Measurements from ENCODE around the gene SRXN1.
A peak's percentile ranks its signal among the peaks of the same experiment; 100 is the strongest.

SRXN1 gene

DNA sequence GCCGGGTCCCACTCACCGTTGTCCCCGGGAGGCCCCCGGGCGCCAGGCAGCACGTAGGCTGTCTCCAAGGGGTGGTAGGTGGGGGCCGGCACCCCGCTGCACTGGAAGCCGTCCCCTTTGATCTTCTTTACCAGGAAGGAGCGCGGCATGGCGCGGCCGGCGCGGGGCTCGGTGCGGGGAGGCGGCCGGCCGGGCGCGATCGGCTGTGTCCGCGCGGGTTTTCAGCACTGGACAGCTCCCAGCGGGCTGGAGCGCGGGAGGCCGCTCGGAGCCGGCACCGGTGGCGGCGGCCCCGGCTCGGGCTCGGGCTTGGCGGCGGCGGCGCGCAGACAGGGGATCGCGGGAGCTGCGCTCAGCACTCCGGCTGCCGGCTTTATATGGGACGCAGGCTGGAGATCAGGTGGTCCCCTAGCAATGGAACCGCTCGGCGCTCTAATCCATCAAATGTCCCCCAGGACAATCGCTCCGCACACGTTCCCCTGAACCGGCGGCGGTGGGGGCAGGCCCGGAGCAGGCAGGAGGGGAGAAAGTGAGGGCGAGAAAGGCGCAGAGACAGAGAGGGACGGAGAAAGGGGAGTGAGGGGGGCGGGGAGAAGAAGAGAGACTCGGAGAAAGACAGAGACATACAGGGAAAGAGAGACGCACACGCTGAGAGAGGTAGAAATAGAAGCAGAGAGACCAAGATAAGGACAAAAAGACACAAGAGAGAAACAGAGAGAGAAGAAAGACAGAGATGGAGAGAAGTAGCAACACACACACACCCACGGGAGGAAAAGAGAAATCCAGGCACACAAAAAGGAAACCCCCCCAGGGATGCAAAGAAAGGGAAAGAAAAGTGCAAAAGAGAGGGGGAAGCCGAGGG is 22.7 kb upstream of the SRXN1 start, which contains the start of gene SCRT2:
Gene SCRT2 (minus strand): TSS at position 350 of the 862 bp plus-strand sequence. CDS start 201 bp downstream, at position 149.
- peak; percentile 41 for DNase-seq (ENCODE audit: low read depth)

DNA sequence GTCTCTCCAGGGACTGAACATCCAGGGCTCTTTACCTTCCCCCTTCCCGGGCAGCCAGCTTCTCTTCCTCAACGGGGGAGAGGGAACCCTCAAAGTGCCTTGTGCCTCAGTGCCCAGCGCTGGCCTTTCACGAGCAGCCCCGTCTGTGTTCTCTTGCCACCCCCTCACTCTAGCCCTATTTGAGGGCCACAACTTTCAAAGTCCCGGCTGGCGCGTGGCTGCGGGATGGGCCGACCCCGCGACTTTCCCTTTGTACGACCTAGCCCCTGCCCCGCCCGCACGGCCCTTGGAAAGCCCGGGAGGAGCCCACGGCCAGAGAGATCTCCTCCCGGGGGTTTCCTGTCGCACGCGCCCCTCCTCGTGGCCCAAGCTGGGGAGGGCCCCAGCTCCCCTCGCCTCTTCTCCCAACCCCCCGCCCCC is 22.0 kb upstream of the SRXN1 start:
- DNase-seq (ENCODE audit: low read depth), result no peak

DNA sequence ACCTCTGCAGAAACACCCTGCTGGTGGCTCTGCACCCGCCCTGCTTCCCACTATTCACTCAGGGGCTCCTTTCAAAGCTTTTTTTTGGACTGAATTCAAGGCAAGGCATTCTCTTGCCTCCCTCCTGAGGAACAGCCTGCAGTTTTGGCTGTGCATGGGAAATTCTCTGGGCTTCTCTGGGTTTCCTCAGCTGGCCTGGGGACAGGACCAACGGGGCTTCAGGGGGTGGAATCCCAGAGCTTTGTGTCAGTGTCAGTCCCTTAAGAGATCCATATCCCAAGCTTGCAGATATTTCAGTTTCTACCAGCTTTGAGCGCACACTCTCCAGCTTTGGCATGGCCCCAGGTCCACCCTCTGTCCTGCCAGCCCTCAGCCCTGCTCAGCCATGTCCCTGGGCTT is 20.6 kb upstream of the SRXN1 start:
- no peak for DNase-seq (ENCODE audit: low read depth)

DNA sequence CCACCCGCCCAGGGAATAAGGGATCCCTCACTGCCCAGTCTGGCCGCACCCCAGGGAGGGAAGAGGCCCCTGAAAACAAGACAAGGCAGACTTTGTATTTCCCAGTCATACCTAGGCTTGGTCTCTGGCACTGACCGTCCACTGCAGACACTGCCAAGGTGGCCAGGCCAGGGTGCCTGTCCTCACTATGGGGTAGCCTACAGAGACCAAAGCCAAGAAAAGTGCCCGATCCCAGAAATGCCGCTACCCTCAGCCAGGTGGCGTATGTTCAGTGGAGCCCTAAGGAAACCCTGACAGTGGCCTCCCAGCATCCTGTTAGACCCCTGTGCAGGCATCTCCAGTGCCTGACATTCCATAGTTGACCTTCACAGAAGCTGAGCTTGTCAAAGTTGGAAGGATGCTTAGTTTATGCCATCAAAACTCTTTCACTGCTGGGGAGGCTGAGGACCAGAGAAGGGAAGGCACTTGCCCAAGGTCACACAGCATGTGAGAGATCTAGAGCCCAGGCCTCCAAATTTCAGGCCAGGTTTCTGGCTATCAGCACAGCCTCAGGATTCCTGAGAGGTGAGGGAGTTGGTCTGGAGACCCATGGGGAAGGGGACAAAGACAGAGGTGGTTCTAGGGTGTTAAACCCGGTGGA is 20.1 kb upstream of the SRXN1 start:
- DNase-seq (ENCODE audit: low read depth), result no peak

DNA sequence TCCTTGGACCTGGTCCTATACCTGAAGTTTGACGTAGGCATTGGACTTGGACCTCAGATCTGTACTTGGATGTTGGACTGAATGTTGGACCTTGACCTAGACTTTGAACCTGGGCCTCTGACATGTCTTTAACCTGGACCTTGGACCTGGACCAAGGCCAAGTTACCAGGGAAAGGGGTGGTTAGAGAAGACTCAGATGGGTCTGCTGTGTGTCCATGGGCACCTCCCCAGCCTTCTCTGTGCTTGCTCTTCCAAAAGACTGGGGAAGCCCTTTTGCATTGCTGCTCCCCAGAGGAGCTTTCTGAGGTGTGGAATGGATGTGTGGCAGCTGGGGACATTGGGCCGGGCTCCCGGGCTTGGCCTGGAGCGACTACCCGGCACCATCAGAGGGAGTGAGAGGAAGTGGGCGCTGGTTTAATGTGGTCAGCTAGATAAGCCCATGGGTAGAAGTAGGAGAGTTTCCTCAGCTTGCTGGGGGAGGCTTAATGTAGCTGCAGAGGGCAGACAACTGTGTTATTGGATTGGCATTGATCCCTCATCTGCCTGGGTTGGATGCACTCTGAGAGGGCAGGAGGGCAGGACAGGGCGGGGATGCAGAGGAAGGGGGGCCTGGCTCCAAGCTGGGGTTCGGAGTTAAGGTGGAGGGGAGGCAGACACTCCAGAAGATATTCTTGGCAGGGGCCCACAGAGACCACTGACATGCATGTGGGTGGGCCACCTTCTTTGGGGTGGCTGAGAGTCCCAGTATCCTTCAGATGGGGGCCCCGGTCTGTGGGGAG is 18.4 kb upstream of the SRXN1 start:
- peak; percentile 98 for DNase-seq (ENCODE audit: low read depth)

DNA sequence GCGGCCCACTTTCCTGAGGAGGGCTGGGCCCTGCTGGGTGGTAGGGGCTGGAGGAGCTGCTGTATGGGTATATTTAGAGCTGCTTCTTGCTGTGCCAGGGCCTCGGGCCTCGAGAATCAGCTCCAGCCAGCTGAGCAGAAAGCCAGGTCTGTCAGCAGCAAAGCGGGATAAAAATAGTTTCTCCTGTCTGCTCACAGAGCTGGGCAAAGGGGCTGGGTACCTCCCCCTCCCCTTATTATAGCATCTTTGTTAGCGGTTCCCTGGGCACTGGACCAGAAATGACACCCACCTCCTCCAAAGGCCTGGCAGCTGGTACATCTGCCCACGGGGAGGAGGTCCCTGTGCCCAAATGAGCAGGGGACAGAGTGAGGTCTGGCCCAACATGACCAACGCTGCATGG is 16.6 kb upstream of the SRXN1 start:
- DNase-seq (ENCODE audit: low read depth), result no peak

DNA sequence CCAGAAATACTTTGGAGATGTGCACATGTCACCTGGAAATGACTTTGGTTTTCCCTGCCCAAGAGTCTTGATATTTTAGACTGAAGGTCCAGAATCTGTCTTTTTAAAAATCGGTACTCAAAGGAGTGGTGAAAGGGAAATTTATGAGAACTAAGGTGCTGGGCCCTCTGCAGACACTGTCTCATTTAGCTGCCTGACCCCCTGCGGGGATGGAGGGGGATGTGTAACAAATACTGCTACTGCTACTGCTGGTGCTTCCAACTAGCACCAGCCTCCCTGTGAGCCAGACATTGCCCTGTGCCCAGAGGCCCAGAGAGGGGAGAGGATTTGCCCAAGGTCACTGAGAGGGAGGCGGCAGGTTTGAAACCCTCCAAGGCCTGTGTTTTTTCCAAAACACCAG is 15.6 kb upstream of the SRXN1 start:
- DNase-seq (ENCODE audit: low read depth), result no peak

DNA sequence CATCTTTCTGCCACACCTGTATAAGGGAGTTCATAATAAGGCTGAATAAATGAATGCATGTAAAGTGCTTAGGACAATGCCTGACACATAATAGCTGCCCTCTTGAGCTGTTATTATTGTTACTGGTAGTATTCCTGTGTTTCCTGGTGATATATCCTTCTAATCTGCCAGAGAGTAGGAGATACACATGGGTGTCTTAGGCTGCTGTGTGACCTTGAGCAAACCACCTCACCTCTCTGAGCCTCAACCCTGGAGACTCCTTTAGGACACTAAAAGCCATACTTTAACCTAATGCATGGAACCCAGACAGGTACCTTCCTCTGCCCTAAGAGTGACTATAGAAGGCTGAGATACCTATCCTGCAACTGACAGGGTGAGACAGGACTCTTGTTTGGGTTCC is 15.1 kb upstream of the SRXN1 start:
- no peak for DNase-seq (ENCODE audit: low read depth)

DNA sequence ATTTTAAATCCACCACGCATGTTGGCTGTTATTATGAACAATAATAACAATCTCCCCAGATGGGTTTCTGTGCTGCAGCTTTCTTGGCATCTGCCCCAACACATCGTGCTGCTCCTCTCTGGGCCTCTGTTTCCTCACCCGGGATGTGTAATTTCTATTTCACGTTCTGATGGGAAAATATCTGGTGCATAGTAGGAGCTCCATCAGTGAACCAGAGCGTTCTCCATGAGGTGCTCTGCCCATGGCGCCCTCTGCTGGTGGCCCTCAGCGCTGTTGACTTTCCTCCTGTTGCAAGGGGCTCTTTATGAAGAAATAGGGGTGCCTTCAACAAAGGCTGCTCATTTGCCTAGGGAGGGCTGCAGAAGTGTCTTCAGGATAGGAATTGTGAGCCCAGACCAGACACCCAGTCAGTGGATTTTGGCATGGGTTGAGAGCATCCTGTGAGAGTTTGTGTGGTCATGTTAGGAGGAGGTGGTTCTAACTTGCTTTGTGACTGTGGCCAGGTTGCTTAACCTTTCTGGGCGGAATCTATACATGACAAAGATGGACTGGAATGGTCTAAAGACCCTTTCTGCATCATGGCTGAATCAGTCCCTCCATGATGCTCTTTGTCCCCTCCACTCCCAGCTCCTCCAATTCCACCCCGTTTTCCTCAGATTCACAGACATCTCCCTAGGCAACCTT is 14.5 kb upstream of the SRXN1 start:
- no peak for DNase-seq (ENCODE audit: low read depth)

DNA sequence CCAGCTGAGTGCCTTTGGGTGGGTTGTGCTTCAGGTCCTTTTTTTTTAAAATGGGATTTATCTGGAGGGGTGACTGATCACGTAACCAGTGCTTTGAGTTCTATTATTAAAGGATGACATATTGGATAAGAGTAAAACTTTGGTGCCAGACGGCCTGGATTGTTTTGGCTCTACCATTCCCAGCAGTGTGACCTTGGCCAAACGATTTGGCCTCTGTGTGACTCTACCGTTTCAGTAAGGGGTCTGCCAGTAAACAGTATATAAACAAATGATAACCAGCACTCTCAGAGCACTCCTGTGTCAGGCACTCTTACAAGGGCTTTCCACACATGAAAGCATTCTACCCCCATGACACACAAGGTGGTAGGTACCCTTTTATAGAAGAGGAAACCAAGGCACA is 13.9 kb upstream of the SRXN1 start:
- DNase-seq (ENCODE audit: low read depth), result no peak

DNA sequence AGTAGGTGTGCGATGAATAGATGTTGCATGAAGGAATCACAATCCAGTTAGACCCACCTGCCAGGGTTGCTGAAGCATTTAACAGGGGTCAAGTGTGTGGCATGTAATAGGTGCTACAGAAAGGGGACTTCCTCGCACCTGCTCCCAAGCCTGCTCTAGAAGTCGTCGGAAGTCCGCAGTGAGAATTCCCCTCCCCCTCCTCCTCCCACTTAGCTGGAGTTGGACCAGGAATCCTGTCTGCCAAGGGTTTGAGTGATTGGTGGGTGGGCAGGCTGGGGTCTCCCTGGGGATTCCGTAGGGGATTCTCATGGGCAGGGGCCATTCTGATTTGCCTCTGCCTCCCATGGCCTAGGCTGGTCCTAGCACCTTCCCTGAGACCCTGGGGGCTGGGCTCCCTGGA is 12.3 kb upstream of the SRXN1 start:
- no peak for DNase-seq (ENCODE audit: low read depth)

DNA sequence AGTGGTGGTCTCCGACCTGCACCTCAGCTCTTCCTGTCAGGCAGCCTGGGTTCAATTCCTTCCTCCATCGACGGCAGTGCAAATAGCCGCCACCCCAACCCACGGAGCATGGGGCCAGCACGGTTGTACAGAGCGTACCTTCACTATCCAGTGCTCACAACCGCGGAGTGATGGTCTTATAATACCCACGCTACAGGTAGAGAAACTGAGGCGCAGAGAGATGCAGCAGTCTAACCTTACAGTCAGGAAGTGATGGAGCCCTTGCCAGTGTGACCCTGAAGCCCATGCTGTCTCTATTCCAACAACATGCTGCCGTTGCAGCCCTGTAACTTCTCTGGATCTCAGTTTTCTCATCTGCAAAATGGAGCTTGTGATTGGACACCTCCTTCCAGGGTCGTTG is 11.6 kb upstream of the SRXN1 start:
- DNase-seq (ENCODE audit: low read depth), result no peak

DNA sequence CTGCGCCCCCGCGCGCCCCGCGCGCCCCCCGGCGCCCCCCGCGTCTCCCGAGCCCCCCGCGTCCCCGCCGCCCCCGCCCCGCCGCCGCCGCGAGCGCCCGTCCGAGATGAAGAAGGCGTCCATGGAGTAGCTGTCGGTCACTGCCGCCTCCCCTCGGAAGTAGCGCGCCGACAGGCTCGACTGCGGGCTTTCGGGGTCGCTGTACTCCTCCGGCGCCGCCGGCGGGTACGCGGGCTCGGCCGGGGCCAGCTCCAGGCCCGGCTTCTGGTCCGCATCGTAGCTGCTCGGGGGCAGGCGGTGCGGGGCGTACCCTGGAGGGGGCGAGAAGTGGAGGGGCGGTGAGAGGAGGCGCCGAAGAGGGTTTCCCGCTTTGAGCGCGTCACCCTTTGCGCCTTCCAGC is 11.2 kb upstream of the SRXN1 start:
- no peak for DNase-seq (ENCODE audit: low read depth)

DNA sequence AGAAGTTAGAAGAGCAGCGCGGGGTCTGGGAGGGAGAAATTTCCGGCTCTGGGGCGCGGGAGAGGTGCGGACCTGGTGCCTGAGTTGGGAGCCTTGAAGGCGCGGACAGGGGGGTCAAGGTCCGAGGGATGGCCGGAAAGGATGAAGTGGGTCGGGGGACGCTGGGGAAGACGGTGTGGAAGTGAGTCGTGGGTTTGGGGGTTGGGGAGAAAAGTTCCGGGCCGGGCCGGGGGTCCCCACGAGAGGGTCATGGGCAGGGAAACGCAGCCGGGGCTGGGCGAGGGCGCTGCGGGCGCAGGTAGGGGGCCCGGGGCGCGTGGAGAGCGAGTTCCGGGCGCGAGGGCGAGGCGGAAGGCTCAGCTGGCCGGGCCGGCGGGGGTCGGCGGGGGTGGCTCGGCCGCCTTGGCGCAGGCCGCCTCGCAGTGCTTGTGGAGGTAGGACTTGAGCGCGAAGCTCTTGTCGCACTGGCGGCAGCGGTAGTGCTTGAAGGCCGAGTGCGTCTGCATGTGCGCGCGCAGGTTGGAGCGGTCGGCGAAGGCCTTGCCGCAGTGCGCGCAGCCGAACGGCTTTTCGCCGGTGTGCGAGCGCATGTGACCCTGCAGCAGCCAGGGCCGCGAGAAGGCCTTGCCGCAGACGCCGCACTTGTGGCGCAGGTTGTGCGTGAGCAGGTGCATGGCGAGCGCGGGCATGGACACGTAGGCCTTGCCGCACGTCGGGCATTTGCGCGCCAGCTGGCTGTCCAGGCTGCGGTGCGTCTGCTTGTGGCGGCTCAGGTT is 10.5 kb upstream of the SRXN1 start:
- no peak for DNase-seq (ENCODE audit: low read depth)

DNA sequence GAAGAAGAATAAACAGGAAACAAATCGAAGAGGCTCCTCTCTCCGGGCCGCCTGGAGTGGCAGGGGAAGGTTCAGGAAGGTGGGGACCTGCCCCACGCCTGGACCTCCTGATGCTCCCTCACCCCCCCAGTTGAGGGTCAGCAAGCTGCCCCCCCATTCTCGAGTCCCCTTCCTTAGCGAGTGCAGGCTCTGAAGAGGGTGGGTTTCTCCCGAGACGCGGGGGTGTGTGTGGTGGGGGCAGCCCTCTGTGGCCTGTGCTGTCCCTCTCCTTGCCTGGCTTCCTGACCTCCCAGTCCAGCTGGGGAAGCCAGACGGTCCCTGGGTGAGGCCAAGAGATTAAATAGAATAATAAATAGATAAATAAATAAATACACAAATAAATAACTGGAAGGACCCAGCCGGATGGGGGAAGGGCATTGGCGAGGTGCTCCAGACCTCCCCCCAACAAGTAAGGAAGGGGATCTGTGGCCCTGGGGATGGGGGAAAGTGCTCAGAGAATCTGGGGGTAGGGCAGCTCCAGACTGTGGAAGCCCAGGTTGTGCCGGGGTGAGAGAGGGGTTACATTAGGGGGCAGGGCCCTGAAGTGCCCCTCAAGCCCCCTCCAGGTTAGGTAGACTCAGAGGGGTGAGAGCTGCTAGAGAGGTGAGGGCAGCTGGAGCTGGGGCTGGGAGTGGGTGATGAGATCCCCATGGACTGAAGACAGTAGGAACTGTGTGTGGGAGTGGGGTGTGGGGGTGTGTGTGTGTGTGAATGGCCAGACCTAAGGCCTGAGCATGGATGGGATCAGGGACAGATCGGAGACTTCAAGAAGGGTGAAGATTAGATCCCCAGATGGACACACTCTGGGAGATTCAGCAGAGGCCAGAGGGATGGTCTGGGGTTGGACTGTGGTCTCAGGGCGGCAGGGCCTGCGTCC is 9.5 kb upstream of the SRXN1 start:
- DNase-seq (ENCODE audit: low read depth), result no peak

DNA sequence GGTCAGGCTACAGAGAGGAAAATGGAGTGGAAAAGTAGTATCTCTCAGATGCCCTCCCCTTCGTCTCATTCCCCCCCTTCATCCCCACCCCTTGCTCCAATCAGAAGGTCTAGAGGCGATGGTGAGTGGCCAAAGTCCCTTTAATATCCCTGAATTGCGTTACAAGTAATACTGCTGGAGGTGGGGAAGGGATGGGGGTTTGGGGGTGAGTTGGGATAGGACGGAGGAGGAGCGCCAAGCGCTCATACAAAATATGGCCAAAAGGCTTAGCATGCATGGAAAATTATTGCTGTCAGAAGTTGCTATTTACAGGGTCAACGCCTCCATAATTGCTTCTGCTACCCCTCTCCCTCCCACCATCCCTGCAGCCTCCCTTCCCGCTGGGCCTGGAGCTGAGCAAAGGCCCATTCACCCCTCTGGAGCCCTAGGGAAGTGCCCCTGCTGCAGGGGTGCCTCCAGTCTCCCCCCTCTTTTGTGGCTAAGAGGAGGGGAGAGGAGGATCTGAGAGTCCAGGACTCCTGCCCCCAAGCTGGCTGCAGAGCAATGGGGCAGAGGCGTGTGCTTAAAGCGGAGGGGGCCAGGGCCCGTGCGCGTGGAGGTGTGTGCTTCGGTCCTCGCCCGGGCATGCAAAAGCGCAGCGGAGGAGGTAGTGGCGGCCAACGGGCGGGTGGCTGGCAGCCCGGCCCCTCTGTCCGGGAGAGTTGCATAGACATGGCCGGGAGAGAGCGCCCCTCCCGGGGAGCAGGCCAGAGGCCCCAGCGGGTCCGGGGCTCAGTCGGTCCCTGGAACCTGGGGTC is 8.7 kb upstream of the SRXN1 start:
- no peak for DNase-seq (ENCODE audit: low read depth)

DNA sequence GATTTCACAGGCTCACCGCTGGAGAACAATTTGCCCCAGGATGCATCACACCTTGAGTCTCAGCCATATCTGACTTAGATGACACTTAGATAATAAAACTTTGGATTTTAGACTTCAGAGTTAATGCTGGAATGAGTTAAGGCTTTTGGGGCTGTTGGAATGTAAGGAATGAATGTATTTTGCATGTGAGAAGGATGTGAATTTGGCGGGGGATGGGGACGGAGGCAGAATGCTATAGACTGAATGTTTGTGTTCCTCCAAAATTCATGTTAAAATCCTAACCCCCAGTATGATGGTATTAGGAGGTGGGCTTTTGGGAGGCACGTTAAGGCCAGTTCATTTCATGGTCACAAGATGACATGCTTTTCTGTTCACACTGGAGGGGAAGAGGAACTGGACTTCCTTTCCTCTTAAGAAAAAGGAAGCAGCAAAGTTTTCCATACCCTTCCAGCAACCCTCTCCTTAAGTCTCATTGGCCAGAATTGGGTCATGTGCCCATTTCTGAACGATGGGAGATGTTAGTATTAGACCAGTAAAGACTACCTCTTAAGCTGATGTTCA is 5.8 kb upstream of the SRXN1 start:
- no peak for DNase-seq (ENCODE audit: low read depth)

DNA sequence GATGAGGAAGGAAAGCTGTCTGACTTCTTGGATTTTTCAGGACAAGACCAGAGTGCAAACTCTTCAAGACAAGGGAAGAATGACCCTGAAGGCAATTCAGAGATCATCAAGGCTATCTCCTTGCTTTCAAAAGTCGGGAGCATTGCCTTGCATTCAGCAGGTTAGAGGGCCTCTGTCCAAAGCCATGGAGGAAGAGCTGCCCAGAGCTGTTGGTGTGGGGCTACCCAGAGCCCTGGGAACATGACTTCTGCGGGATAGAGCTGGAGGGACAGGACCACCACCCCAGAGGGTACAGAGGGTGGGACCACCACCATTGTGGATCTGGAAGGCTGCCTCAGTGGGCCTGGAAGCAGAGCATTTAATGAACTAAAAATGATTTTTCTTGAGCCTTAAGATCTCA is 5.2 kb upstream of the SRXN1 start:
- no peak for DNase-seq (ENCODE audit: low read depth)
